ENCODE measurements around the gene IFT88.

The IFT88 gene

DNA sequence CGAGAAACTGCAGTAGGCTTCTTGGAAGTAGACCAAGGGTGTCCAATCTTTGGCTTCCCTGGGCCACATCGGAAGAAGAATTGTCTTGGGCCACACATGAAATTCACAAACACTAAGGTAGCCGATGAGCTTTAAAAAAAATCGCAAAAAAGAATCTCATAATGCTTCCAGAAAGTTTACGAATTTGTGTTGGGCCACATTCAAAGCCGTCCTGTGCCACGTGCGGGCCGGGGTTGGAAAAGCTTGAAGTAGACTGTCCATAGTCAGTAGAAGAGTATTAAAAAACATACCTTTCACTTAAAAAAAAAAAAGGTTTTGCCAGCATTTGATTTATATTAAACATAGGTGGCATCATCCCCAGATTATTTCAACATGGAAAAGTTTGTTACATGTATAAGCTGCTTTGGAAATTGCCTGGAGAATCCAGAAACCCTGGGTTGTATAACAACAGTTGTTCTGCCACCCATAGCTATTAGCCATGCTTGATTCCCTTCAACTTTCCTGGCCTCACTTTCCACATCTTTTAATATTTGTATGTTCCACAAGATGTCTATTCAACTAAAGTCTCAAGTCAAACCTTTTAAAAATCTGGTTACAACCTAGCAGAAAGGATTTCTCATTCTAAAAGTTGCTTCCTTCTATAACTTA is 1.0 kb downstream of the IFT88 start:
- DNase-seq = no peak

DNA sequence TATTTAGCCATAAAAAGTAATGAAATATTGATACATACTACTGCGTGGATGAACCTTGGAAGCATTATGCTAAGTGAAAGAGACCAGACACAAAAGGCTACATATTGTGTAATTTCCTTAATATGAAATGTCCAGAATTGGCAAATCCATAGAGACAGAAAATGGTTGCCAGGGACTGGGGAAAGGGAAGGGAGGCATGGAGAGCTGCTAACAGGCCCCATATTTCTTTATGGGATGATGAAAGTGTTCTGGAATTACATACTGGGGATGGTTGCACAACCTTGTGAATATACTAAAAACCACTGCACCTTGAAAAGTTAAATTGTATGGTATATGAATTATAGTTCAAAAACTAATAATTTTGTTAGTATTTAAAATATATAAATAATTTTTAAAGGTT is 3.6 kb downstream of the IFT88 start:
- no peak for DNase-seq

DNA sequence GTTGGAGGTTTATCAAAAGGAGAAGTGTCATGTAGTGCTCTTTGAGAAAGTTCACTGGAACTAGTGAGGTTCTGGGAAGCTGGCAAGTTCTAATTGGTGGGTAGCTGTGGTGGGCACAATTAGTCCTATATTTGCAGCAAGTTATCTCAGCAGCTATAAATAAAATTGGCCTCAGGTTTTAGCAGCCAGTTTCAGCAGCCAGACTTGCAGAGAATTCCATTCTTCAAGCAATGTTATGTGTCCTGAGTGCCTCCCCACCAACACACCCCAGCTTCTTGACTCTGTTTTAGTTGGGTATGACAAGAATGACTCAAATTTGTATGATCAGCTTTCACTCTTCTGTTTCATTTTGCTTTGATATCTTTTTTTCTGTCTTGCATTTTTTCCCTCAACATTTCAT is 4.7 kb downstream of the IFT88 start:
- no peak for DNase-seq

DNA sequence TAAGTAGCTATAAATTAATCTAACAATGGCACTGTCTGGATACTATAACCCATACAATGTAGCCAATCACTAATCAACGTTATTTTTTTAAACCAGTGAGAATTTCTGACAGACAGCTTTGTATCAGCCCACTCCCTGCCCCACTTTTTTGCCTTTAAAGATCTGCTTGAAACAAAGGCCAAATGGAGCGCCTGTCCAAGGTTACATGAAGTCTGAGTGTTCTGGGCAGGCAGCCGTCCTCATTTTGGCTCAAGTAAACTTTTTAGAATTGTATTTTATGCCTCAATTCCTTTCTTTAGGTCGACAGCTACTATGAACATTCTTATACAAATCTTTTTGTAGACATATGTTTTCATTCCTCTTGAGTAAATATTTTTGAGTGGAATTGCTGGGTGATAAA is 6.2 kb downstream of the IFT88 start:
- no peak for DNase-seq

GRCh38 chr13:20573636-20574035 is 6.7 kb downstream of the IFT88 start:
- no peak for DNase-seq

- DNase-seq = no peak
Measured at GRCh38 chr13:20579191-20579590, 12.2 kb downstream of the IFT88 start.

DNA sequence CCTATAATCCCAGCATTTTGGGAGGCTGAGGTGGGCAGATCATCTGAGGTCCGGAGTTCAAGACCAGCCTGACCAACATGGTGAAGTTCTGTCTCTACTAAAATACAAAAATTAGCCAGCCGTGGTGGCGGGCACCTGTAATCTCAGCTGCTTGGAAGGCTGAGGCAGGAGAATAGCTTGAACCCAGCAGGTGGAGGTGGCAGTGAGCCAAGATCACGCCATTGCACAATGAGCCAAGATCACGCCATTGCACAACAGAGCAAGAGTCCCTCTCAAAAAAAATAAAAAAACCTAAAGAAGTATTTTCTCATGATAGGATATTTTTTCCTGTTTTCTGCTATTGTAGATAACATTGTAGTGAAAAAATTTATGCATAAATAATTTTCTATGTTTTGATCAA is 13.3 kb downstream of the IFT88 start:
- no peak for DNase-seq

GRCh38 chr13:20582026-20582425 is 15.1 kb downstream of the IFT88 start:
- no peak for DNase-seq

DNA sequence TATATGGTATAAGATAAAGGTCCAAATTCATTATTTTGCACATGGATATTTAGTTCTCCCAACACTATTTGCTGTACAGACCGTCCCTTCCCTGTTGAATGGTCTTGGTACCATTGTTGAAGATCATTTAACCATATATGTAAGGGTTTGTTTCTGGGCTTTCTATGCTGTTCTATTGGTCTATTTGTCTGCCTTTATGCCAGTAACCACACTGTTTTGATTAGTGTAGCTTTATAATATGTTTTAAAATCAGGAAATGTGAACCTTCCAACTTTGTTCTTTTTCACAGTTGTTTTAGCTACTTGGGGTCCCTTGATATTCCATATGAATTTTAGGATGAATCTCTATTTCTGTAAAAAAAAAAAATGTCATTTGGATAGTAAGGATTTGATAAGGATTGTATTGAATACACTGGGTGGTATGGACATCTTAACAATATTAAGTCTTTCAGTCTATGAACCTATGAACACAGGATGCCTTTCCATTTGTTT is 16.9 kb downstream of the IFT88 start:
- no peak for DNase-seq

- no peak for DNase-seq
Measured at GRCh38 chr13:20585371-20585770, 18.4 kb downstream of the IFT88 start.

GRCh38 chr13:20588529-20589110 is 21.7 kb downstream of the IFT88 start:
- no peak for DNase-seq

- DNase-seq = no peak
Measured at GRCh38 chr13:20590561-20590960, 23.6 kb downstream of the IFT88 start.

DNA sequence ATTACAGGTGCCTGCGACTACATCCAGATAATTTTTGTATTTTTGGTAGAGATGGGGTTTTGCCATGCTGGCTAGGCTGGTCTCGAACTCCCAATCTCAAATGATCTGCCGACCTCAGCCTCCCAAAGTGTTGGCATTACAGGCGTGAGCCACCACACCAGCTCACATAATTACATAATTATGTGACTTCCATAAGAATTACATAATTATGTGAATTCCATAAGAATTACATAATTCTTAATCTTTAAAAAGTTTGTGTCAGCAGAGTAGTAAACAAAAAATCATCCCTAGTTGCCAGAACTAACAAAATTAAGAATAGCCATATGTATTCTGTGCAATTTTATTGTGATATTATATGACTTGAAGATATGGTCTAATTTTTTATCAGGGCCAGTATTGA is 25.6 kb downstream of the IFT88 start:
- DNase-seq = no peak

DNA sequence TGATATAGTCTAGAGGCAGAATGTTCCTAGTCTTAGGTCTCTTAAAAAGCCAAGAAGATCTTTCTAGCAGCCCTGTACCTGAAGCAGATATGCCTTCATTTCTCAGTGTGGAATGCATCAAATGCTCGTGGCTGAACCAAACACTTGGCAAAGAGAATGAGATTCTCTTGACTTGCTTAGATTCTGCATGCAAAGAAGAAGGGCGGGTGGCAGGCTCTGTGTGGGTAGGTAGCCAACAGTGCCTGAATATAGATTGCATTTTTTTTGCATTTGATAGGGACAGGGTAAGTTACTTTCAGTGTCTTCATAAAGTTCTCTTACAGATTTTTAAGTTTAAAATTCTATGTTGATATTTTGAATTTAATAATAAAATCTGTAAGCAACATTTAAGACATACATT is 27.3 kb downstream of the IFT88 start:
- no peak for DNase-seq

DNA sequence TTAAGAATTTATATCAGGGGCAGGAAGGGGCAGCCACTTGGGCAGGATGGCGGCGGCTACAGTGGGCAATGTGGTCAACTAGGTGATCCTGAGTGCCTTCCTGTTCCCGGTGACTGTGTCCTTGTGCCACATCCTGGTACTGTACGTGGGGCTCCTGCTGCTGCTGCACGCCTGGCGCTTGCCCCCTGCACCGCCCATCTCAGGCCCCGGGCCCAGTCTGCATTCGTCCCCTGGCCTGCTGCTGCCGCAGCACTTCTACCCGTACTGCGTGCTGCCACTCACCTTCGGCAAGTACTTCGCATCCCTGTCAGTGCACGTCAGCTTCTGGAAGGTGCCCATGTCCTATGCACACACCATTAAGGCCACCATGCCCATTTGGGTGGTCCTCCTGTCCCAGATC is 40.1 kb downstream of the IFT88 start:
- DNase-seq = no peak

- no peak for DNase-seq
Measured at GRCh38 chr13:20608438-20609020, 41.6 kb downstream of the IFT88 start.

DNA sequence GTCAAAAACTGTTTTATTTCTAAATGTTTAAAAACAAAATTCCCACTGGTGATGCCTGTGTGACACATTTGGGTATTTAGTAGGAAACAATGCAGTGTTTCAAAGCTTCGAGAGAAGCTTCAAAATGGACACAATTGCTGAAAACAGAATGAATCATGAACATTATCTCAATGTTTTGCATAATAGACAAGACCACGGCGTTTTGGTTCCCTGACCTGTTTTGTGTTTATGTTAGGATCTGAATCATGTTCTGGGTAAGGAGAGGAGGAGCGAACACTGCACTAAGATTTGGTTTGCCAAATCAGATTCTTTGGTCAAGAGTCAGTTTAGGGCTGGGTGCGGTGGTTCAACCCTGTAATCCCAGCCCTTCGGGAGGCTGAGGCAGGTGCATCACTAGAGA is 42.2 kb downstream of the IFT88 start:
- no peak for DNase-seq

GRCh38 chr13:20610006-20610405 is 43.0 kb downstream of the IFT88 start:
- DNase-seq = no peak

DNA sequence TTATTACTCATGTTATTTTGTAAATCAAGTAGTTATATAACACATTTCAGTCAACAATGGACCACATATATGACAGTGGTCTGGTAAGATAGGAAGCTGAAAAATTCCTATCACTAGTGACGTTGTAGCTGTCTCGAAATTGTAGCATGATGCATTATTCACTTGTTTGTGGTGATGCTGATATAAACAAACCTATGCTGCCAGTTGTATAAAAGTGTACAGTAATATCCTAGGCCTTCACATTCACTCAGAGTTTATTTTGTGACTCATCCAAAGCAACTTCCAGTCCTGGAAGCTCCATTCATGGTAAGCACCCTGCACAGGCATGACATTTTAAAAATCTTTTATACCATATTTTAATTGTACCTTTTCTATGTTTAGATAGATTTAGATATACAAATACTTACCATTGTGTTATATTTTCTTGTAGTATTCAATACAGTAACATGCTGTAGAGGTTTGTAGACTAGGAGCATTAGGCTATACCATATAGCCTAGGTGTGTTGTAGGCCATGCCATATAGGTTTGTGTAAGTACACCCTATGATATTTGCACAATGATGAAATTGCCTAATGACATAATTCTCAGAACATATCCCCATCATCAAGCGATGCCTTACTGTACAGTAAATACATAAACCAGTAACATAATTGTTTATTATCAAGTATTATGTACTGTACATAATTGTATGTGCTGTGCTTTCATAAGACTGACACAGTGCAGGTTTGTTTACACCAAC is 49.3 kb downstream of the IFT88 start:
- no peak for DNase-seq

- DNase-seq = no peak
Measured at GRCh38 chr13:20623000-20623399, 56.0 kb downstream of the IFT88 start.

GRCh38 chr13:20624213-20624612 is 57.3 kb downstream of the IFT88 start:
- DNase-seq = no peak

- DNase-seq = no peak
Measured at GRCh38 chr13:20633802-20634201, 66.8 kb downstream of the IFT88 start.

GRCh38 chr13:20636079-20636478 is 69.1 kb downstream of the IFT88 start:
- DNase-seq = no peak

DNA sequence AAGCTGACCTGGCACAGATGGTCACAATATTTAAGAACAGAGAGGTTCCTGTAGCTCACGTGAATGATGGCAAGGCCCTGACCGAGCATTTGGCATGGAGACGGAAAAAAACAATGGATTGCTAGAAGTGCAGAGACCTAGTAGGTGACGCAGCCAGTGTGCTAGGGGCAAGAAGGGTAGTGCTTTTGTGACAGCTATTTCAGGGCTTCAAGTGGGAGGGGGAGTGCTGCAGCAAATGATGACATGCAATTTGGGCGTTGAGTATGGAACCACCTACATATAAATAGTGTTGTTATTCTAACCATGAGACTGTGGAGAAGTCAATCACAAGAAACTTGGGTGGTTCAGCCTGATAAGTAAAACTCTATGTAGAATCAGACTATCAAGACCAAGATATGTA is 70.9 kb downstream of the IFT88 start:
- no peak for DNase-seq

All from GOT3 (cell line).